ENCODE data around the gene SLC34A3.

Gene SLC34A3

GRCh38 chr9:137227853-137228505 lies 2.7 kb upstream of the SLC34A3 start:
- TF ChIP-seq CTCF (conservative IDR thresholded peaks at IDR 0.05; ENCODE audit: low read depth, low read length), result no peak
- no peak for DNase-seq (ENCODE audit: low read depth)
- H3K4me3 ChIP-seq (ENCODE audit: low read length), result no peak overlapping the region

GRCh38 chr9:137228506-137228967 lies 2.2 kb upstream of the SLC34A3 start:
- DNase-seq (ENCODE audit: low read depth), result no peak
- H3K4me3 ChIP-seq (ENCODE audit: low read length), result no peak overlapping the region
- TF ChIP-seq CTCF (conservative IDR thresholded peaks at IDR 0.05; ENCODE audit: low read depth, low read length), result no peak

- no peak overlapping the region for H3K4me3 ChIP-seq (ENCODE audit: low read length)
- TF ChIP-seq CTCF (conservative IDR thresholded peaks at IDR 0.05; ENCODE audit: low read depth, low read length), result no peak
- no peak for DNase-seq (ENCODE audit: low read depth)
These were observed 1.5 kb upstream of the SLC34A3 start for GRCh38 chr9:137228968-137229896.

GRCh38 chr9:137229903-137230704 lies 597 bp upstream of the SLC34A3 start:
- DNase-seq (ENCODE audit: low read depth), result no peak
- TF ChIP-seq CTCF (conservative IDR thresholded peaks at IDR 0.05; ENCODE audit: low read depth, low read length), result no peak
- H3K4me3 ChIP-seq (ENCODE audit: low read length), result no peak overlapping the region

DNA sequence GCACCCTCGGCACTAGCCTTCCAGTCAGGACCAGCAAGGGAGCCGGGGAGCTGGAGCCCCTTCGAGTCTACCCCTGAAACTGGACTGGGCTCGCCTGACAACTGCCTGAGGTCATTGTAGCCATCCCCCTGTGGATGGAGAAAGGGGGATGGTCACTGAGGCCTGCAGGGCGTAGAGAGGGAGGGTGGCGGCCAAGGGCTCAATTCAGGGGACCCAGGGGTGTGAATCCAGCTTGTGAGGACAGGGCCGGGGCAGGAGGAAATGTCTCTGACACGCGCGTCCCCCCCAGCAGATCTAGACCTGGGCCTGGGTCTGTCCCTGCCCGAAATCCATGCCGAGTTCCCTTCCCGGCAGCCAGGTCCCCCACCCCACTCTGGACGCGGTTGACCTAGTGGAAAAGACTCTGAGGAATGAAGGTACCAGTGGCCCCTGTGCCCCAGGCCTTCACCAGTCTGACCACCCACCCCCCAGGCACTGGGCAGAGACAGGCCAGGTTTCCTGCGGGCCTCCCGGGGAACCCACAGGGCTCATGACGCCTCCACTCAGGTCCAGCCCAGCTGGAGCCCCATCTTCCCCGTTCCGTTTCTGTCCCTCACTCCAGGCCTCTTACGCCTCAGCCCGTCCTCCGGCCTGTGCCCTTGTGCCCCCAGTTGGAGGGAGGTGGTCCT lies 805 bp downstream of the SLC34A3 start:
- no peak overlapping the region for H3K4me3 ChIP-seq (ENCODE audit: low read length)
- TF ChIP-seq CTCF (conservative IDR thresholded peaks at IDR 0.05; ENCODE audit: low read depth, low read length), result no peak
- no peak for DNase-seq (ENCODE audit: low read depth)

- DNase-seq (ENCODE audit: low read depth), result no peak
- TF ChIP-seq CTCF (conservative IDR thresholded peaks at IDR 0.05; ENCODE audit: low read depth, low read length), result no peak
- H3K4me3 ChIP-seq (ENCODE audit: low read length), result no peak overlapping the region
These were observed 1.4 kb downstream of the SLC34A3 start for GRCh38 chr9:137232101-137232500.

Data from retinal pigment epithelial cell (primary cell).